Ammon's horn (tissue), 1 donor: ENCODE measurements around the gene BNC2.
"Not testable (repeated sequence)": the region's sequence is repeated elsewhere in the genome, so short reads cannot be mapped to it uniquely, and the experiment has no call there.

Experiments
- DNase-seq: peaks from one replicate; pipeline ENCODE4 v3.0.0-alpha.2; 2016; ENCODE audit warnings: low spot score

Gene BNC2

GRCh38 chr9:16505199-16505598, 365.3 kb downstream of the BNC2 start:
- no peak for DNase-seq

GRCh38 chr9:16501726-16502125, 368.7 kb downstream of the BNC2 start:
- no peak for DNase-seq

GRCh38 chr9:16501141-16501540, 369.3 kb downstream of the BNC2 start:
- DNase-seq, result no peak

GRCh38 chr9:16500386-16500785, 370.1 kb downstream of the BNC2 start:
- DNase-seq, result no peak

GRCh38 chr9:16499892-16500291, 370.6 kb downstream of the BNC2 start:
- no peak for DNase-seq

GRCh38 chr9:16496908-16497307, 373.6 kb downstream of the BNC2 start:
- no peak for DNase-seq

- no peak for DNase-seq
Measured at GRCh38 chr9:16487915-16488314, 382.6 kb downstream of the BNC2 start.

- DNase-seq, result no peak
Measured at GRCh38 chr9:16485575-16486321, 384.7 kb downstream of the BNC2 start.

- DNase-seq, result no peak
Measured at GRCh38 chr9:16485160-16485559, 385.3 kb downstream of the BNC2 start.

- no peak for DNase-seq
Measured at GRCh38 chr9:16484744-16485143, 385.7 kb downstream of the BNC2 start.

GRCh38 chr9:16484180-16484579, 386.3 kb downstream of the BNC2 start:
- DNase-seq, result no peak

GRCh38 chr9:16482764-16483163, 387.7 kb downstream of the BNC2 start:
- DNase-seq, result no peak

- not testable (repeated sequence) for DNase-seq
Measured at GRCh38 chr9:16480584-16480983, 389.9 kb downstream of the BNC2 start.

GRCh38 chr9:16475996-16476395, 394.5 kb downstream of the BNC2 start:
- DNase-seq, result no peak

GRCh38 chr9:16475257-16475656, 395.2 kb downstream of the BNC2 start:
- DNase-seq, result no peak

- DNase-seq, result no peak
Measured at GRCh38 chr9:16469184-16469583, 401.3 kb downstream of the BNC2 start.

GRCh38 chr9:16461851-16462250, 408.6 kb downstream of the BNC2 start:
- DNase-seq, result no peak

- DNase-seq, result no peak
Measured at GRCh38 chr9:16461137-16461840, 409.2 kb downstream of the BNC2 start.

- DNase-seq, result no peak
Measured at GRCh38 chr9:16460696-16461095, 409.8 kb downstream of the BNC2 start.

- no peak for DNase-seq
Measured at GRCh38 chr9:16459421-16460148, 410.9 kb downstream of the BNC2 start.

GRCh38 chr9:16458696-16459420, 411.6 kb downstream of the BNC2 start:
- DNase-seq, result no peak

GRCh38 chr9:16455842-16456241, 414.6 kb downstream of the BNC2 start:
- no peak for DNase-seq
